Peyer's patch (tissue), 4 donors: Measurements from ENCODE around the gene HSD11B2.

Source experiments
- CTCF ChIP-seq, 6 experiments: fragments of 450-650 bp in 4 of 6; fragments of 200-600 bp in 2 of 6; sonication (generic) in 1 of 6; IDR thresholded peaks; one replicate each; pipeline ENCODE4 v1.5.1; 2017 to 2019; ENCODE audit warnings: antibody characterized with exemption in 6 of 6, mild to moderate bottlenecking in 3 of 6, moderate library complexity in 1 of 6
- POLR2A ChIP-seq, 2 donors: fragments of 450-650 bp; IDR thresholded peaks; one replicate each; pipeline ENCODE4 v1.5.1; 2017; ENCODE audit warnings: antibody characterized with exemption in 2 of 2, mild to moderate bottlenecking in 2 of 2, moderate library complexity in 2 of 2

DNA sequence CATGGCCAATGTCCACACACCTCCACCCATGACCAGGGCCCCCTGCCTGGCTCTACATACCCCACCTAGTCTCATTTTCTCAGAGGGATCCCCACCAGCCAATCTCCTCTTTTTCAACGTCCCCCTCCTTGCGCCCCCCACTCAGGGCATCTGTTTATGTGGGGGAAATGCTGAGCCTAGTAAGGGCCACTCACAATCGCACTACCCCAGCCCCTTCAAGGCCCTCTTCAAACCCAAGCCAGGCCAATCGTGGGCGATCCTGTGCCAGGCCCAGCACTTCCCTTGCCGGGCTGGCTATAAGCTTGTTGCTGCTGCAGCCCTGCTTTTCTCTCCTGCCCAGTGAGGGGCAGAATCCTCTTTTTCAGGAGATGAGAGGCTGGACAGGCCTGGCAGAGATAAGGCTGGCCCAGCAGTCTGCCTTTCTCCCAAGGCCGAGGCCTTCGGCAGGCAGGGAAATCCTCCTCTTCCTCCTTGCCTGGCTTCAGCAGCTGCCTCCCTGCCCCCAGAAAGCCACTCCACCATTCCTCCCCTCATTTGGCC lies 16.1 kb downstream of the HSD11B2 start:
- TF ChIP-seq CTCF (IDR thresholded peaks at IDR 0.05) (no peak), POLR2A (IDR thresholded peaks at IDR 0.05) (no peak)
